OCI-LY1 (cell line): ENCODE data around the gene OR4N5.
"Not testable (repeated sequence)": the region's sequence is repeated elsewhere in the genome, so short reads cannot be mapped to it uniquely, and the experiment has no call there.

Experiments
- H2AFZ ChIP-seq: fragments of 200-600 bp; sonication (generic), shearing (Covaris generic); 2 replicates; pipeline ENCODE4 v1.6.0; 2014; ENCODE audit warnings: antibody characterized with exemption, mild to moderate bottlenecking, low read length
- H3F3A ChIP-seq: fragments of 200-600 bp; sonication (generic), shearing (Covaris generic); 2 replicates; pipeline ENCODE4 v1.6.0; 2014; ENCODE audit warnings: mild to moderate bottlenecking, antibody characterized with exemption, low read length, moderate library complexity; ENCODE audit not compliant: insufficient read depth
- H3K27ac ChIP-seq: fragments of 200-600 bp; sonication (generic); 2 replicates; pipeline ENCODE4 v1.5.1; 2014; ENCODE audit warnings: low read length, mixed run types, mild to moderate bottlenecking, low read depth; ENCODE audit not compliant: poor library complexity, severe bottlenecking
- H3K27me3 ChIP-seq: fragments of 200-600 bp; sonication (generic); 2 replicates; pipeline ENCODE4 v1.6.0; 2014; ENCODE audit warnings: antibody characterized with exemption, mild to moderate bottlenecking, low read length, moderate library complexity; ENCODE audit not compliant: insufficient read depth
- H3K36me3 ChIP-seq: fragments of 200-600 bp; sonication (generic); 2 replicates; pipeline ENCODE4 v1.6.1; 2014; ENCODE audit warnings: mild to moderate bottlenecking, antibody characterized with exemption, low read length, moderate library complexity, mixed read lengths; ENCODE audit not compliant: insufficient read depth
- H3K4me1 ChIP-seq: fragments of 200-600 bp; sonication (generic); 2 replicates; pipeline ENCODE4 v1.5.1; 2014; ENCODE audit warnings: mild to moderate bottlenecking, low read length, moderate library complexity; ENCODE audit not compliant: insufficient read depth, severe bottlenecking
- H3K4me2 ChIP-seq: fragments of 200-600 bp; sonication (generic), shearing (Covaris generic); 2 replicates; pipeline ENCODE4 v1.6.1; 2014; ENCODE audit warnings: low read length
- H3K4me3 ChIP-seq: fragments of 200-600 bp; sonication (generic); 2 replicates; pipeline ENCODE4 v1.5.1; 2014; ENCODE audit warnings: low read length, low read depth, mild to moderate bottlenecking, mixed read lengths; ENCODE audit not compliant: poor library complexity, severe bottlenecking
- H3K79me2 ChIP-seq: fragments of 200-600 bp; shearing (Covaris generic); 2 replicates; pipeline ENCODE4 v1.6.1; 2016; ENCODE audit warnings: mixed run types, low read length, mixed read lengths; ENCODE audit not compliant: insufficient read depth
- H3K9ac ChIP-seq: fragments of 200-600 bp; sonication (generic), shearing (Covaris generic); 2 replicates; pipeline ENCODE4 v1.6.1; 2014; ENCODE audit warnings: mild to moderate bottlenecking, low read length, mixed read lengths
- H3K9me2 ChIP-seq: fragments of 200-600 bp; sonication (generic), shearing (Covaris generic); 2 replicates; pipeline ENCODE4 v1.6.1; 2014; ENCODE audit warnings: low read depth, mild to moderate bottlenecking, low read length, mixed read lengths
- H3K9me3 ChIP-seq: fragments of 200-600 bp; shearing (Covaris generic); 2 replicates; pipeline ENCODE4 v1.6.1; 2014; ENCODE audit warnings: low read length, mixed read lengths
- H4K20me1 ChIP-seq: fragments of 200-600 bp; sonication (generic), shearing (Covaris generic); 2 replicates; pipeline ENCODE4 v1.6.0; 2016; ENCODE audit warnings: mild to moderate bottlenecking, low read length; ENCODE audit not compliant: insufficient read depth
- CTCF ChIP-seq: fragments of 200-600 bp; sonication (generic), shearing (Covaris generic); IDR thresholded peaks from 2 replicates; pipeline ENCODE4 v1.5.1; 2017; ENCODE audit warnings: mild to moderate bottlenecking, antibody characterized with exemption, low read length, moderate library complexity, mixed read lengths
- EZH2 ChIP-seq: fragments of 200-600 bp; sonication (generic), shearing (Covaris generic); IDR thresholded peaks from 2 replicates; pipeline ENCODE4 v1.8.0; 2017; ENCODE audit warnings: borderline replicate concordance, mixed run types, mild to moderate bottlenecking, antibody characterized with exemption, low read length, moderate library complexity, mixed read lengths

Gene OR4N5

GRCh38 chr14:20167091-20167490 is 28.5 kb downstream of the OR4N5 start:
- no peaks in the 10 kb centered on the region for H3K9me3 ChIP-seq
- no peak overlapping the region for H3K9ac ChIP-seq
- no peaks in the 10 kb centered on the region for H3K9me2 ChIP-seq
- no peaks in the 10 kb centered on the region for H4K20me1 ChIP-seq
- no peak overlapping the region for H3K27ac ChIP-seq
- no peaks in the 10 kb centered on the region for H3K4me1 ChIP-seq
- no peak overlapping the region for H2AFZ ChIP-seq
- H3K27me3 ChIP-seq: no peaks in the 10 kb centered on the region
- no peak overlapping the region for H3K4me3 ChIP-seq
- no peaks in the 10 kb centered on the region for H3K36me3 ChIP-seq
- H3F3A ChIP-seq: no peaks in the 10 kb centered on the region
- TF ChIP-seq EZH2 (no peak), CTCF (no peak)
- H3K4me2 ChIP-seq: no peak overlapping the region
- no peaks in the 10 kb centered on the region for H3K79me2 ChIP-seq

- H3K4me3 ChIP-seq, H3K4me1 ChIP-seq, H2AFZ ChIP-seq, H3K36me3 ChIP-seq, H3K9ac ChIP-seq, H3K9me3 ChIP-seq, H3K27ac ChIP-seq, H3F3A ChIP-seq, H3K4me2 ChIP-seq, H4K20me1 ChIP-seq, H3K79me2 ChIP-seq, H3K9me2 ChIP-seq, H3K27me3 ChIP-seq: not testable (repeated sequence)
Measured at GRCh38 chr14:20169852-20170251, 31.2 kb downstream of the OR4N5 start.

GRCh38 chr14:20174205-20174604 is 35.6 kb downstream of the OR4N5 start:
- H2AFZ ChIP-seq, H3K9me2 ChIP-seq, H3F3A ChIP-seq, H3K4me2 ChIP-seq, H3K9ac ChIP-seq, H3K9me3 ChIP-seq, H3K27ac ChIP-seq, H3K79me2 ChIP-seq, H3K36me3 ChIP-seq, H3K4me1 ChIP-seq, H3K27me3 ChIP-seq, H4K20me1 ChIP-seq, H3K4me3 ChIP-seq: not testable (repeated sequence)

GRCh38 chr14:20176330-20176729 is 37.7 kb downstream of the OR4N5 start:
- H3K36me3 ChIP-seq: no peaks in the 10 kb centered on the region
- no peaks in the 10 kb centered on the region for H3K9me2 ChIP-seq
- H4K20me1 ChIP-seq: no peaks in the 10 kb centered on the region
- H3K9me3 ChIP-seq: no peaks in the 10 kb centered on the region
- TF ChIP-seq EZH2: no peak
- no peak for TF ChIP-seq CTCF
- H3K4me1 ChIP-seq: no peaks in the 10 kb centered on the region
- H3F3A ChIP-seq: no peaks in the 10 kb centered on the region
- no peak overlapping the region for H3K9ac ChIP-seq
- no peak overlapping the region for H2AFZ ChIP-seq
- no peaks in the 10 kb centered on the region for H3K27me3 ChIP-seq
- no peak overlapping the region for H3K27ac ChIP-seq
- no peak overlapping the region for H3K4me3 ChIP-seq
- H3K79me2 ChIP-seq: no peaks in the 10 kb centered on the region
- no peak overlapping the region for H3K4me2 ChIP-seq
